Measurements from ENCODE around the gene ZMYM5.
"Not testable (repeated sequence)": the region's sequence is repeated elsewhere in the genome, so short reads cannot be mapped to it uniquely, and the experiment has no call there.

DNA sequence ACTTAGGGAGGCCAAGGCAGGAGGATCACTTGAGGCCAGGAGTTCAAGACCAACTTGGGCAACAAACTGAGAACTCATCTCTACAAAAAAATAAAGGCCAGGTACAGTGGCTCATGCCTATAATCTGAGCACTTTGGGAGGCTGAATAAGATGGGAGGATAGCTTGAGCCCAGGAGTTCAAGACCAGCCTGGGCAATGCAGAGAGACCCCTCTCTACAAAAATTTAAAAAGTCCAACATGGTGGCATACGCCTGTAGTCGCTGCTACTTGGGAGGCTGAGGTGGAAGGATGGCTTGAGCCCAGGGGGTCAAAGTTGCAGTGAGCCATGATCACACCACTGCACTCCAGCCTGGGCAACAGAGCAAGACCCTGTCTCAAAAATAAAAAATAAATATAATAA, 5.8 kb downstream of the ZMYM5 start:
- TF ChIP-seq, protein P1, sequence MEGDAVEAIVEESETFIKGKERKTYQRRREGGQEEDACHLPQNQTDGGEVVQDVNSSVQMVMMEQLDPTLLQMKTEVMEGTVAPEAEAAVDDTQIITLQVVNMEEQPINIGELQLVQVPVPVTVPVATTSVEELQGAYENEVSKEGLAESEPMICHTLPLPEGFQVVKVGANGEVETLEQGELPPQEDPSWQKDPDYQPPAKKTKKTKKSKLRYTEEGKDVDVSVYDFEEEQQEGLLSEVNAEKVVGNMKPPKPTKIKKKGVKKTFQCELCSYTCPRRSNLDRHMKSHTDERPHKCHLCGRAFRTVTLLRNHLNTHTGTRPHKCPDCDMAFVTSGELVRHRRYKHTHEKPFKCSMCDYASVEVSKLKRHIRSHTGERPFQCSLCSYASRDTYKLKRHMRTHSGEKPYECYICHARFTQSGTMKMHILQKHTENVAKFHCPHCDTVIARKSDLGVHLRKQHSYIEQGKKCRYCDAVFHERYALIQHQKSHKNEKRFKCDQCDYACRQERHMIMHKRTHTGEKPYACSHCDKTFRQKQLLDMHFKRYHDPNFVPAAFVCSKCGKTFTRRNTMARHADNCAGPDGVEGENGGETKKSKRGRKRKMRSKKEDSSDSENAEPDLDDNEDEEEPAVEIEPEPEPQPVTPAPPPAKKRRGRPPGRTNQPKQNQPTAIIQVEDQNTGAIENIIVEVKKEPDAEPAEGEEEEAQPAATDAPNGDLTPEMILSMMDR (IDR thresholded peaks at IDR 0.05), result not testable (repeated sequence)
- TF ChIP-seq POLR2A (IDR thresholded peaks at IDR 0.05), result not testable (repeated sequence)

Data from uterus (tissue), 2 donors.